ENCODE results near the gene CCSAP. TPM values are rescaled to one million over a fixed set of nuclear protein-coding genes. Genes with fewer than 3 reads are reported as not detected.
"Not testable (repeated sequence)": the region's sequence is repeated elsewhere in the genome, so short reads cannot be mapped to it uniquely, and the experiment has no call there.

CCSAP gene
- total RNA-seq, 1 experiment from 2014 or later = 11.3 TPM

GRCh38 chr1:229336345-229336744 is 6.5 kb downstream of the CCSAP start:
- H3K9me3 Mint-ChIP-seq (ENCODE audit: unreplicated experiment) = no peaks in the 10 kb centered on the region
- H3K36me3 Mint-ChIP-seq (ENCODE audit: insufficient read depth, unreplicated experiment) = peaks cover 13% of the 10 kb centered on the region
- CTCF ChIA-PET = interaction anchor here (0.7 to 1.6 kb wide), 3 partner anchors 11 to 79 kb away, joined by 4 to 6 read pairs (median 5); no protein-coding TSS in a partner anchor
- H3K27ac Mint-ChIP-seq (ENCODE audit: low read depth, unreplicated experiment) = no peak overlapping the region
- POLR2A ChIA-PET = interaction anchor here (0.6 to 1.1 kb wide), 6 partner anchors 10 to 218 kb away, joined by 3 to 6 read pairs (median 4); partner anchors contain the start of gene RAB4A
- no peak for DNase-seq (ENCODE audit: unreplicated experiment)
- TF ChIP-seq, protein P1, sequence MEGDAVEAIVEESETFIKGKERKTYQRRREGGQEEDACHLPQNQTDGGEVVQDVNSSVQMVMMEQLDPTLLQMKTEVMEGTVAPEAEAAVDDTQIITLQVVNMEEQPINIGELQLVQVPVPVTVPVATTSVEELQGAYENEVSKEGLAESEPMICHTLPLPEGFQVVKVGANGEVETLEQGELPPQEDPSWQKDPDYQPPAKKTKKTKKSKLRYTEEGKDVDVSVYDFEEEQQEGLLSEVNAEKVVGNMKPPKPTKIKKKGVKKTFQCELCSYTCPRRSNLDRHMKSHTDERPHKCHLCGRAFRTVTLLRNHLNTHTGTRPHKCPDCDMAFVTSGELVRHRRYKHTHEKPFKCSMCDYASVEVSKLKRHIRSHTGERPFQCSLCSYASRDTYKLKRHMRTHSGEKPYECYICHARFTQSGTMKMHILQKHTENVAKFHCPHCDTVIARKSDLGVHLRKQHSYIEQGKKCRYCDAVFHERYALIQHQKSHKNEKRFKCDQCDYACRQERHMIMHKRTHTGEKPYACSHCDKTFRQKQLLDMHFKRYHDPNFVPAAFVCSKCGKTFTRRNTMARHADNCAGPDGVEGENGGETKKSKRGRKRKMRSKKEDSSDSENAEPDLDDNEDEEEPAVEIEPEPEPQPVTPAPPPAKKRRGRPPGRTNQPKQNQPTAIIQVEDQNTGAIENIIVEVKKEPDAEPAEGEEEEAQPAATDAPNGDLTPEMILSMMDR (IDR thresholded peaks at IDR 0.05; ENCODE audit: unreplicated experiment) = no peak
- no peak overlapping the region for H3K4me3 Mint-ChIP-seq (ENCODE audit: unreplicated experiment)
- peaks cover 39% of the 10 kb centered on the region for H3K4me1 Mint-ChIP-seq (ENCODE audit: insufficient read depth, unreplicated experiment)
- H3K27me3 Mint-ChIP-seq (ENCODE audit: insufficient read depth, unreplicated experiment) = no peaks in the 10 kb centered on the region
- no TSS peak for BruUV-seq (replicated peaks)
- intact Hi-C loops (cut with micrococcal nuclease) = no loop called here

- DNase-seq (ENCODE audit: unreplicated experiment) = no peak
- H3K27ac Mint-ChIP-seq (ENCODE audit: low read depth, unreplicated experiment) = no peak overlapping the region
- ChIA-PET POLR2A (interaction anchor here (1.2 to 1.6 kb wide), 3 partner anchors 13 to 76 kb away, joined by 3 to 4 read pairs (median 4); no protein-coding TSS in a partner anchor), CTCF (interaction anchor here (0.7 kb wide), 2 partner anchors 21 to 84 kb away, joined by 3 to 4 read pairs; no protein-coding TSS in a partner anchor)
- peaks cover 31% of the 10 kb centered on the region for H3K4me1 Mint-ChIP-seq (ENCODE audit: insufficient read depth, unreplicated experiment)
- H3K4me3 Mint-ChIP-seq (ENCODE audit: unreplicated experiment) = no peak overlapping the region
- intact Hi-C loops (cut with micrococcal nuclease) = no loop called here
- H3K9me3 Mint-ChIP-seq (ENCODE audit: unreplicated experiment) = no peaks in the 10 kb centered on the region
- TF ChIP-seq, protein P1 (IDR thresholded peaks at IDR 0.05; ENCODE audit: unreplicated experiment) = no peak
- no TSS peak for BruUV-seq (replicated peaks)
- no peaks in the 10 kb centered on the region for H3K27me3 Mint-ChIP-seq (ENCODE audit: insufficient read depth, unreplicated experiment)
- peaks cover 13% of the 10 kb centered on the region for H3K36me3 Mint-ChIP-seq (ENCODE audit: insufficient read depth, unreplicated experiment)
Observed at GRCh38 chr1:229334716-229335115, 8.1 kb downstream of the CCSAP start.

DNA sequence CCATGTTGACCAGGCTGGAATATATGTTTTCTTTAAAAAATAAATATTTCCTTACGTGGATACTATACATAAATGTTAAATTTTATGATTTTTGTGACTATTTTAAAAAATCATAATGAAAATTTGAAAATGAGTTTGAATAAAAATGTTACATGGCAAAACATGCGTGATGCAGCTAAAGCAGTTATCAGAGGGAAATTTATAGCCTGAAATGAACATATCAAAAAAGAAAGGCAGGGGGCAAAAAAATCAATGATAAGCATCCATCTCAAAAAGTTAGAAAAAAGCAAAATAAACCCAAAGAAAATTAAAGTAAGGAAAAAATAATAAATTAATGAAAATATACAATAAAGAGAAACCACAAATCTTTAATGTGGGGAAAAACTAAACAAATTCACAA is 8.6 kb downstream of the CCSAP start:
- Mint-ChIP-seq H3K4me1 (ENCODE audit: insufficient read depth, unreplicated experiment) (peaks cover 26% of the 10 kb centered on the region), H3K27ac (ENCODE audit: low read depth, unreplicated experiment) (no peak overlapping the region), H3K4me3 (ENCODE audit: unreplicated experiment) (no peak overlapping the region), H3K9me3 (ENCODE audit: unreplicated experiment) (no peaks in the 10 kb centered on the region), H3K27me3 (ENCODE audit: insufficient read depth, unreplicated experiment) (no peaks in the 10 kb centered on the region), H3K36me3 (ENCODE audit: insufficient read depth, unreplicated experiment) (peaks cover 13% of the 10 kb centered on the region)
- TF ChIP-seq, protein P1 (IDR thresholded peaks at IDR 0.05; ENCODE audit: unreplicated experiment) = no peak
- intact Hi-C loops (cut with micrococcal nuclease) = no loop called here
- no TSS peak for BruUV-seq (replicated peaks)
- no peak for DNase-seq (ENCODE audit: unreplicated experiment)
- CTCF ChIA-PET = interaction anchor here (0.7 kb wide), 1 partner anchor 85 kb away, joined by 3 read pairs; no protein-coding TSS in a partner anchor
- POLR2A ChIA-PET = interaction anchor here (1.2 to 1.6 kb wide), 3 partner anchors 13 to 76 kb away, joined by 3 to 4 read pairs (median 4); no protein-coding TSS in a partner anchor

DNA sequence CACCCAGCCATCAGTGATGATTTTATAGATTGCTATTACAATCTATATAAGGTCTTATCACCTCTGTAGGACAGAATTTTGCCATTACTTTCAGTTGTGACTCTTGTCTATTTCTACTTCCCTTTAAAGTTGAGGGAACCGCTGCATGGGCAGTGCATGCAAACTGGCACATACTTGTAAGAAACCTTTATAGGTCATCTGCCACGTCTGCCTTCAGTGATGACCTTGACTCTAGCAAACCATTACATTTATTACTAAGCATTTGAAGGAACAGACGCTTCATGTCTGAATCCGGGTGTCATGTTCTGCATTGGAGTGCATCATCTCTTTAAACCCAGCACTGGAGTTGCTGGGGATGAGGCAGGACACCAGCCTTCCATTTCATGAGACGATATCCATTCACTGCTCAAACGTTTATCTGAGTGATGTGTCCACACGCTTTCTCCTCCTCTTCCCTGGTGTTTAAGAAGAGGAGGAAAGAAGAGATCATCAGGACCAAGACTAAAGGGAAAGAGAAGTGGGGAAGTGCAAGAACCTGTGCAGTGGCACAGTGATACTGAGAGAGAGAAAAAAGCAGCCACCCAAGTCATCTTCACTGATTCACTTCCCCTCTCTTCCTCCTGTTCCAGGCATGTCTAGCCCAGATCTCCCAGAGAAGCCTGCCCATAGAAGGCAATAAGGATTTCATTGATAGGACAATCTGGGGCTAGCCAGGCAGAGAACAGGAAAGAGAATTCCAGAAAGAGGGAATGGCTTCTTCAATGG is 14.1 kb downstream of the CCSAP start:
- Mint-ChIP-seq H3K4me1 (ENCODE audit: insufficient read depth, unreplicated experiment) (no peaks in the 10 kb centered on the region), H3K4me3 (ENCODE audit: unreplicated experiment) (no peak overlapping the region), H3K27ac (ENCODE audit: low read depth, unreplicated experiment) (no peak overlapping the region), H3K27me3 (ENCODE audit: insufficient read depth, unreplicated experiment) (no peaks in the 10 kb centered on the region), H3K9me3 (ENCODE audit: unreplicated experiment) (no peaks in the 10 kb centered on the region), H3K36me3 (ENCODE audit: insufficient read depth, unreplicated experiment) (peaks cover 51% of the 10 kb centered on the region)
- DNase-seq (ENCODE audit: unreplicated experiment) = no peak
- intact Hi-C loops (cut with micrococcal nuclease) = loop anchor here (5.0 kb wide), 1 partner anchor 366 kb away; no protein-coding TSS in a partner anchor
- no TSS peak for BruUV-seq (replicated peaks)
- CTCF ChIA-PET = no interaction called here
- TF ChIP-seq, protein P1 (IDR thresholded peaks at IDR 0.05; ENCODE audit: unreplicated experiment) = no peak
- POLR2A ChIA-PET = interaction anchor here (0.7 to 1.0 kb wide), 2 partner anchors 10 to 12 kb away, joined by 3 read pairs; no protein-coding TSS in a partner anchor

GRCh38 chr1:229327765-229328164 is 15.1 kb downstream of the CCSAP start:
- DNase-seq (ENCODE audit: unreplicated experiment); H3K27me3 Mint-ChIP-seq (ENCODE audit: insufficient read depth, unreplicated experiment); CTCF ChIA-PET; H3K9me3 Mint-ChIP-seq (ENCODE audit: unreplicated experiment); BruUV-seq (replicated peaks); POLR2A ChIA-PET; H3K27ac Mint-ChIP-seq (ENCODE audit: low read depth, unreplicated experiment); H3K4me3 Mint-ChIP-seq (ENCODE audit: unreplicated experiment); H3K4me1 Mint-ChIP-seq (ENCODE audit: insufficient read depth, unreplicated experiment): not testable (repeated sequence)
- intact Hi-C loops (cut with micrococcal nuclease) = loop anchor here (5.0 kb wide), 1 partner anchor 365 kb away; no protein-coding TSS in a partner anchor
- H3K36me3 Mint-ChIP-seq (ENCODE audit: insufficient read depth, unreplicated experiment) = peaks cover 56% of the 10 kb centered on the region

Measured in MCF 10A (cell line).